Adipocyte (in vitro differentiated cells): Measurements from ENCODE around the gene NME3.
A peak's percentile ranks its signal among the peaks of the same experiment; 100 is the strongest.

Source experiments
- DNase-seq: peaks from one replicate; pipeline ENCODE4 v3.0.0-alpha.2; 2015; ENCODE audit warnings: low read depth
- H3K27me3 ChIP-seq: replicated peaks from 2 replicates; pipeline ENCODE4 v1.7.0; 2013; ENCODE audit warnings: mild to moderate bottlenecking, low read length, moderate library complexity; ENCODE audit not compliant: control insufficient read depth, insufficient read depth
- H3K36me3 ChIP-seq: 2 replicates; pipeline ENCODE4 v1.7.0; 2013; ENCODE audit warnings: low read length, mild to moderate bottlenecking, moderate library complexity; ENCODE audit not compliant: control insufficient read depth, insufficient read depth, severe bottlenecking
- H3K4me1 ChIP-seq: 2 replicates; pipeline ENCODE4 v1.7.0; 2013; ENCODE audit warnings: mild to moderate bottlenecking, low read length, moderate library complexity; ENCODE audit not compliant: control insufficient read depth, insufficient read depth
- H3K4me3 ChIP-seq: 2 replicates; pipeline ENCODE4 v1.7.0; 2013; ENCODE audit warnings: mild to moderate bottlenecking, low read length, moderate library complexity
- H3K9ac ChIP-seq: 2 replicates; pipeline ENCODE4 v1.7.0; 2013; ENCODE audit warnings: mild to moderate bottlenecking, low read length, moderate library complexity
- H3K9me3 ChIP-seq: 2 replicates; pipeline ENCODE4 v1.7.0; 2013; ENCODE audit warnings: mild to moderate bottlenecking, low read length, moderate library complexity; ENCODE audit not compliant: control insufficient read depth

The NME3 gene

GRCh38 chr16:1778200-1779179, 7.1 kb upstream of the NME3 start:
- Histone ChIP-seq H3K36me3 (peaks cover 26% of the 10 kb centered on the region), H3K27me3 (no peaks in the 10 kb centered on the region), H3K9ac (no peak overlapping the region), H3K4me3 (no peak overlapping the region), H3K9me3 (no peaks in the 10 kb centered on the region), H3K4me1 (peaks cover 16% of the 10 kb centered on the region)
- no peak for DNase-seq

DNA sequence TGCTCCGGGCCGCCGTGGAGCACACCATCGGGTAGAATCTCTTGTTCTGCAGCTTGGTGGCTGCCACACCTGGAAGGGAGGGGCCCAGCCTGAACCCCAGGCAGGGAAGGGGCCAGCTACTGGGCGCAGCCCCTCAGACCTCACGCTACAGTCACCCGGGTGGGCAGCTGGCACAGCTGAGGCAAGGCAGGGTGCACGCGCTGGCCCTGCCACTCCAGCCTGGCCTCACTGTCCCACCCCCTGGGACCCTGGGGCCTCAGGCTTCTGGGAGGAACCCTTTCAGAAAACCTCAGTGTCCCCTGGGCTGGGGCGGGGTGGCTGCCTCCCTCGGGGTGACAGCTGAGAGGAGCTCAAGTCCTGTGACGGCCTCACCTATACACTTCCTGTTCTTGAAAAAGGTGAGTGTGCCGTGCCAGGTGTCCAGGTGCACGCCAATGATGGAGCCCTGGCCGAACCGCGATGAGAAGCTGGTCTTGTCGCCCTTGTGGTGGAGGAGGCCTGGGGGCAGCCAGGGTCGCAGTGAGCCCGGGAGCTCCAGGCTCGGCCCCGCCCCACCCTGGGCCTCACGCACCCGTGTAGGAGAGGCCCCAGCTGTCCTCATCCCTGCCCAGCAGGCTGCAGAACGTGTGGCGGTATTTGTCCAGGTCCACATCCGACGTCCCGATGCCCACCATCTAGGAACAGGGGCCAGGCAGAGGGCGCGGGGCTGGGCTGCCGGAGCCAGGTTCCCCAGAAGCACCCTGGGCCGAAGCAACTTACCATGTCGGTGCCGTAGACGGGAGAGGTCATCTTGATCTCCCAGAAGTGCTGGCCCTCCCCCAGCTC, 6.2 kb upstream of the NME3 start:
- Histone ChIP-seq H3K9me3 (no peaks in the 10 kb centered on the region), H3K27me3 (no peaks in the 10 kb centered on the region), H3K4me3 (no peak overlapping the region), H3K36me3 (peaks cover 26% of the 10 kb centered on the region), H3K4me1 (peaks cover 16% of the 10 kb centered on the region), H3K9ac (no peak overlapping the region)
- DNase-seq: no peak

DNA sequence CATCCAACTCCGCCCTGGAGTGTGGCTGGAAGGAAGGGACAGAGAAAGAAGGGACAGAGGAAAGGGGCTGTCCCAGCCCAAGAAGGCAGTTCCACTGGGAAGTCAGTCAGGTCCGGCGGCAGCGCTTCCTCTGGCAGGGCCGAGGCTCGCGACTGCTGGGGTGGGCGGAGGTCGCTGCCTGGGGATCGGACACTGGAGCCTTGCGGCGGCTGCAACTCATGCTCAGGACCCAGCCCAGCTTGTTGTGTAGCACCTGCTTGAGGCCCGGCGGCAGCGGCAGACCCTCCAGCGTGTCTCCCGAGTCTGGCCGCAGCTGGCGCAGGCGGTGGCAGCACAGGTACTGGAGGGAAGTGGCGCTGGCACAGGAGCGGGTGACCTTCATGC, 5.6 kb upstream of the NME3 start:
- Histone ChIP-seq H3K4me1 (peaks cover 21% of the 10 kb centered on the region), H3K9ac (no peak overlapping the region), H3K9me3 (no peaks in the 10 kb centered on the region), H3K4me3 (no peak overlapping the region), H3K27me3 (no peaks in the 10 kb centered on the region), H3K36me3 (peaks cover 26% of the 10 kb centered on the region)
- DNase-seq: no peak

- no peaks in the 10 kb centered on the region for H3K9me3 ChIP-seq
- H3K9ac ChIP-seq: no peak overlapping the region
- H3K27me3 ChIP-seq: no peaks in the 10 kb centered on the region
- peaks cover 26% of the 10 kb centered on the region for H3K36me3 ChIP-seq
- H3K4me3 ChIP-seq: no peak overlapping the region
- no peak for DNase-seq
- peaks cover 24% of the 10 kb centered on the region for H3K4me1 ChIP-seq
Measured at GRCh38 chr16:1776672-1776955, 5.3 kb upstream of the NME3 start.

DNA sequence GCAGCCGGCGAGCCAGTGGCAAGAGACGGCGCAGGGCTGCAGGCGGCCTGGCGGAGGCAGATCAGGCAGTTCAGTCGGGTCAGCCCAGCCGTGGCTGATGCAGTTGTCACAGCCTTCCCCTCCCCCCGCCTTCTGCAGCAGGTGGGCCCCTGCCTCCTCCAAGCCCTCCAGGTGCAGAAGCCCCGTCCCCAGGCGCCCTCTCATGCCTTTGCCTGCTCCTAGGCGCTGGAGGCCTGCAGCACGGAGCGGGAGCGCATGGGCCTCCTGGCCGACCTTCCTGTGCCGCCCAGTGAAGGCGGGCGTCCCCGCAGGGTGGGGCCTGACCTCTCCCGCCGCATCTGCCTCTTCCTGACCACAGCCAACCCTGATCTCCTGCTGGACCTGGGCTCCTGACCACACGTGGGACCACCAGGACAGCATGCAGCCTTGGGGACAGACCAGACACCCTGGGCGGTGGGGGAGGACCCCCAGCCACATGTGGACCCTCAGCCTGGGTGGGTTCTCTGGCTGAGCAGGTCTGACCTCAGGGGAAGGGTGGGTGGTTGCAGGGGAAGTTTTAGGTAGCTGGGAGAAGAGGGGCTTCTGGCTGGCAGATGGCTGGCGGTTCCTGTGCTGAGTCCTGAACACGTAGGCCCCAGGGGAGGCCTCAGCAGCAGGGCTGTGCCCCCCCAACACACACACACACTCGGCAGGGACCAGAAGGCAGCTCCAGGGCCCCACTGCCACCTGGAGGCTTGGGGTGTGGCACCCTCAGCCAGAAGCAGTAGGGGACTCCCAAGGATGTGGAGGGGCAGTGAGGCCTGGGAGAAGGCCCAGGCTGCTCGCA, 4.7 kb upstream of the NME3 start:
- H3K9ac ChIP-seq: no peak overlapping the region
- DNase-seq: no peak
- peaks cover 19% of the 10 kb centered on the region for H3K4me1 ChIP-seq
- peaks cover 26% of the 10 kb centered on the region for H3K36me3 ChIP-seq
- no peaks in the 10 kb centered on the region for H3K27me3 ChIP-seq
- no peak overlapping the region for H3K4me3 ChIP-seq
- H3K9me3 ChIP-seq: no peaks in the 10 kb centered on the region

GRCh38 chr16:1775006-1775845, 3.9 kb upstream of the NME3 start:
- peaks cover 26% of the 10 kb centered on the region for H3K36me3 ChIP-seq
- no peaks in the 10 kb centered on the region for H3K27me3 ChIP-seq
- peak overlapping the region; percentile 94 for H3K9ac ChIP-seq
- H3K9me3 ChIP-seq: no peaks in the 10 kb centered on the region
- peaks cover 22% of the 10 kb centered on the region for H3K4me1 ChIP-seq
- no peak for DNase-seq
- no peak overlapping the region for H3K4me3 ChIP-seq

- H3K36me3 ChIP-seq: peaks cover 26% of the 10 kb centered on the region
- H3K4me1 ChIP-seq: peaks cover 27% of the 10 kb centered on the region
- H3K9me3 ChIP-seq: no peaks in the 10 kb centered on the region
- no peaks in the 10 kb centered on the region for H3K27me3 ChIP-seq
- no peak for DNase-seq
- H3K9ac ChIP-seq: peak overlapping the region; percentile 94
- H3K4me3 ChIP-seq: peak overlapping the region; percentile 92
Measured at GRCh38 chr16:1774448-1774780, 3.1 kb upstream of the NME3 start.

- Histone ChIP-seq H3K9ac (peak overlapping the region; percentile 94), H3K36me3 (peaks cover 26% of the 10 kb centered on the region), H3K4me1 (peaks cover 27% of the 10 kb centered on the region), H3K4me3 (peak overlapping the region; percentile 92), H3K27me3 (no peaks in the 10 kb centered on the region), H3K9me3 (no peaks in the 10 kb centered on the region)
- DNase-seq: peak; percentile 51
Measured at GRCh38 chr16:1773703-1774447, 2.5 kb upstream of the NME3 start.

DNA sequence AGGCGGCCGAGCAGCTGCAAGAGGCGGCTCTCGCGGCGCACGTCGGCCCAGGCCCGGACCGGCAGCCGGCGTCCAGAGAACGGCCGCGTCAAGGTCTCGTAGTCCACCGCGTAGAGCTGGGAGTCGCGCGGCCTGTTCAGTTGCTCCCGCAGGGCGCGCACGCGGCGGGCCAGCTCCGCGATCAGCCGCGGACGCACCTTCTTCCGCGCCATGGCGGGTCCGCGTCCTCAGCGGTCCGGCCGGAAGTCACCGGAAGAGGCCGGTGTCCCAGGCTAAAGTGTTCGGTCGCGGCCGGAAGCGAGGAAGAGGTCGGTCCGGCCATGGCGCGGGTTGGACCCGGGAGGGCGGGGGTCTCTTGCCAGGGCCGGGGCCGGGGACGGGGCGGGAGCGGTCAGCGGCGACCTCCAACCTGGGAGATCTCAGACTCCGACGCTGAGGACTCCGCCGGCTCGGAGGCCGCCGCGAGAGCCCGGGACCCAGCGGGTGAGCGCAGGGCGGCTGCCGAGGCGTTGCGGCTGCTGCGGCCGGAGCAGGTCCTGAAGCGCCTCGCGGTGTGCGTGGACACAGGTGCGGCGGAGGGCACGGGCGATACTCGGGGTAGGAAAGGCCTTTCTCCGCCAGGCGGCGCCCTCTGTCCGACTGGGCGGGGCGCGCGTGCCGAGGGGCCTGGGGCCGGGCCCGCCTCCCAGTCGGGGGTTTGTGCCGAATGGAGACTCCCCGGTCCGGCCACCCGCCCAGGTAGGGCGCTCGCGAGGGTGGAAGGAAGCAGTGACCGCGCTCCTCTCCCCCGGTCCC, 1.8 kb upstream of the NME3 start, which contains the start of gene MRPS34:
MRPS34 (minus strand) TSS at position 227 of the 795 bp plus-strand sequence; CDS start at position 212, 15 bp downstream.
- Histone ChIP-seq H3K4me1 (peaks cover 27% of the 10 kb centered on the region), H3K4me3 (peak within 1 kb of the TSS; percentile 92), H3K9me3 (no peaks in the 10 kb centered on the region), H3K27me3 (no peaks in the 10 kb centered on the region), H3K9ac (peak within 1 kb of the TSS; percentile 94), H3K36me3 (peaks cover 29% of the 10 kb centered on the region)
- peak; percentile 93 for DNase-seq
